NCI-H82 treated with DMSO at 0.1 percent for 48 hours (cell line): ENCODE data around the gene TTC34.

Experiments
- DNase-seq: peaks from one replicate; lab custom pipeline; 2025; ENCODE audit not compliant: unreplicated experiment; lab: John Stamatoyannopoulos, UW

Gene TTC34

DNA sequence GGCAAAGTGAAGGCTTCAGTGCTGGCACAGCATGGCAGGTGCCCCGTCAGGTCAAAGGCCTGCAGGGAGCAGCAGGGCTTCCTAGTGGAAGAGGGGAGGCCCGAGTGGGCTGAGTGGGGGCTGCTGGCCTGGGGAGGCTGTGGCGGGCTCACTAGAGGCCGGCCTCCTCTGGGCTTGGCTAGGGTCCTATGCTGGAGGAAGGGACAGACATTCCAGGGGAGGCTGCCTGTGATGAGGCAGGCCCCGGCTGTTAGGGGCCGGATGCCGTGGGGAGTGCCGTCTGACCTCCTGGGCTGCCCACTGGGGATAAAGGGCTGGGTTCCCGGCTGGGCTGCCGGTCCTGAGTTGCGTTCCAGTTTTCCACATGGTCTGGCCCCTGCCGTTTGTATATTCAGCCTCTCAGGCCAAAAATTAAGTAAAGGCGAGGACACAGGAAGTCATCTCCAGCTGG lies 193.8 kb downstream of the TTC34 start:
- no peak for DNase-seq

DNA sequence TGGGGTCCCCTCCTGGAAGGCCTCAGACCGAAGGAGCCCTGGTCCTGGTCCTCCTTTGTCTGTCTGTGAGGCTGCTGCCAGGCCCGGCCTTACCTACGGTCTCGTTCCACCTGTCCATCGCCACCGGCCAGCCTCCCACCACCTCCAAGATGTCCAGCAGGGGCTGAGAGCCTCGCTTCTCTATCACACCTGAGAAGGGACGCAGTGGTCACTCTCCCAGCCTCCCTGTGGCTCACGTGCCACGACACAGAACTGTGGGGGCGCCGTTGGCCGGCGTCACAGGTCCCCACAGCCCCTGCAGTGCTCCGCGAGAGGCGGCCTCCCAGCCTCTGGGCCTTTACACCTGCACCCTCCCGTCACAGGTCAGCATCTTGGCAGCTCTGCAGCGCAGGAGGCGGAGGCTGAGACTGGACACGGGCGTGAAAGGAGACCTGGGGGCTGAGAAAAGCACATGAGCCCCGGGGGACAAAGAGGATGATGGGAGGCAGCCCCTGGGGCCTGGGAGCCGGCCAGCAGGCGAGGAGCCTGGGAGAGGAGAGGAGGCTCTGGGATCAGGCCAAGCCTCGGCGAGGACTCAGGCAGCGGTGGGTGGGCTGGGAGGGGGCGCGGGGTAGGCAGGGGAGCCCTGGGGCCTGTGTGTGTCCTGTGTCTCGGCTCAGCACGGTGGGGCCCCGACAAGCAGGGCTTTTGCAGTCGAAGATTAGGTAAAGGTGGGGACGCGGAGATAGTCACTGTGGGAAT lies 194.4 kb downstream of the TTC34 start:
- DNase-seq: no peak

DNA sequence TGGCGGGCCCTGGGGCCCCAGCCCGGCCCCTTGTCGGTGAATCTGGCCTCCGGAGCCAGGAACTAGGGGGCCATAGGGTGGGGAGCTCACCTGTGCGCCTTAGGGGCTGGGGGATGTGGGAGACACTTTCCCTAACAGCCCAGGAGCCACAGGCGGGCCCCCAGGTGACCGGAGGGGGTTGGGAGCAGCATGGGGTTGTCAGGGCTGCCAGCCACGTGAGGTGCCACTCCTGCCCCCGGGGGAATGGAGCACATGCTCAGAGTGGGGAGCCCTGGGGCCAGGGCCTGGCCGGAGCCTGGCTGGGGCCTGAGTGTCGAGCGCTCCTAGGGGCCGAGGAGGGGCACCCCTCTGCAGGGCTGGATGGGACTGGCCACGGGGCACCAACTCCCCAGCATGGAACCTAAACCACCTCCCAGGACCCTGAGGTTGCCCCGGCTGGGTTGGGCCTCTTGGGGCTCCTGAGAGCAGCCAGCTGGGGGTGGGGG lies 195.1 kb downstream of the TTC34 start:
- DNase-seq: no peak

DNA sequence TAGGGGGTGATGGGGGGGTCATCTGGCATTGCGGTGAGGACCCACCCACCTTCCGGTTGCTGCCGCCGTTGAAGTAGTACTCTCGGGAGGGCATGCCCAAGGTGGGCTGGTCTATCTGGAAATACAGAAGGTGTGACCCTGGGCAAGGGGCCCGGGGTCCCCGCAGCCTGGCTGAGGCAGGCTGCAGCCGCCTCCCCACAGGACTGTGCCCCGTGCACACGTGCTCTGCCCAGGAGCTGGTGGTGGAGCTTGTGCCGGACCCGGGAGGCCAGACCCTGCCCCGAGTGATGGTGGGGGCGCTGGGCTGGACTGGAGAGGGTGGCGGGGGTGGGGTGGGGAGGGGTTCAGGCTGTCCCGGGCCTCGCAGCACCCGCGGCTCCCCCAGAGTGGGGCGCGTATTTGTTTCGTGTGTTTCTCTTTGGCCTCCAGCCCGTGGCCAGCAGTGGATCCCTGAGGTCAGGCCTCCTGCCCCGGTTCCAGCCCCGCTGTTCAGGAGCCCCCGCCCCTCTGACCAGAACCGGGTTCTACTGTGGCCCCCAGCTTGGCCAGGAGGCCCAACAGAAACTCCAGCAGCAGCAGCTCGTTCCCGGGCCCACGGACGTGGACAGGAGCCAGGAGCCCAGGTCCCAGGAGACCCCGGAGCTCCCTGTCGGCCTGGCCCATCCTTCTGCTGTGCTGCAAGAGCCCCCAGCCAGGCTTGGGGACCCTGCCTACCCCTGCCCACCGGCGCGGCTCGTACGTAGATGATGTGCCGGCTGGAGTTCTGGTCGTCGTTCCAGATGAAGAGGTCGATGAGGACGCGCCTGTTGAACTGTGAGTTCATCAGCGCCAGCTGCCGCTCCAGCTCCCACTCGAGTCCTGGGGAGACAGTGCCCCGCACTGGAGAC lies 195.7 kb downstream of the TTC34 start:
- DNase-seq: no peak

DNA sequence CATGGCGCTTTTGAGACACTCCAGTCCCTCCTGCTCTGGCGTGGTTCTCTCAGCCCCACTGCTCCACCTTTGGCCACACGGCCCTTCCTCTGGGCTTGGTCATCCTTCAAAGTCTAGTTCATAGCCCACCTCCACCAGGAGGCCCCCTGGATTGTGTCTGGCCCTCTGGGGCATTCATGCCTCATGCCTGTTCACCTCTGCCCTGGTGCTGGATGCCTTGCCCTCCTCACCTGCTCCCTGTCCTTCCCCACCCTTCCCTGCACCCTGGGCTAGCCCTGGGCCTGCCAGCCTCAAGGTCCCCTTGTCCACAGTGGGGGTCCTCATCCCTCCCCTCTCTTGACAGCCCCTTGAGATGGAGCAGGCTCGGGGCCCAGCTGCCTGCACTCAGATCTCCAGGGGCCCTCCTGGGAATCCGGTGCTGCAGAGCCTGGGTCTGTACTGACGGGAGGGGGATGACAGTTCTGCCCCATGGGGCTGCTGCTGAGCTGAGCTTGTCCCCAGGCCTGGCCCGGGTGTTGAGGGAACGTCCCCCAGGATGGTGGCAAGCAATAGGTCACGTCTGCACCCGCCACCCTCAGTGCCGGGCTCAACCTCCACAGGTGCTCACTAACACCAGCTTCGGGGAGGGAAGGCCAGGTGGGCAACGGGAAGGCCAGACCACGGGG lies 196.5 kb downstream of the TTC34 start:
- DNase-seq: no peak

DNA sequence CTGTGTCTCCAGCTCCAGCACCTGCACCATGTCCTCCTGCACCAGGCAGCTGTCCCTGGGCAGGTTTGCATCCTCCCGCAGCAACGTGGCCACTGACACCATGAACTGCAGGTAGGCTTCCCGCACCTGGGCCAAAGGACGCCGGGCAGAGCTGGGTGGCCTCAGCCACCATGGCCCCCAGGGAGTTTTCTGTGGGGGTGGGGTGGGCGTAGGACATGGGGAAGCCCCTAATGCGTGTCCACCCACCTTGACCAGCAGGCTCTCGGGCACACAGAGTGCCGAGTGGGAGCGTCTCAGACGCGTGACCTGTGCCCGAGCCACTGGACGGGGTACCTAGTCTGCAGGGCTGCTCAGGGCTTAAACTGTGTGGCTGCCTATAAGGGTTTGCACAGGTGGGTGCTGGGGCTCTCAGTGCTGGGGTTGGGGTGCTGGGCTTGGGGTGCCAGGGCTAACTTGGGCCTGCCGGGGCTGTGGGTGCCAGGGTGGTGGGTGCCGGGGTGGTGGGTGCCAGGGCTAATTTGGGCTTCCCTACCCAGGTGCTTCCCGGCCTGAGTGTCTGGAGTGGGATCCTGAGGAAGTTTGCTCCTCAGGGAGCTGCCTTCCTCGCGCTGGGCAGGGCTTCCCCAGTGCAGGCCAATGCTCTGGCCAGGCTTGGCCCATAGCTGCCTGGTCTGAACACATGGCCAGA lies 197.2 kb downstream of the TTC34 start:
- DNase-seq: no peak

DNA sequence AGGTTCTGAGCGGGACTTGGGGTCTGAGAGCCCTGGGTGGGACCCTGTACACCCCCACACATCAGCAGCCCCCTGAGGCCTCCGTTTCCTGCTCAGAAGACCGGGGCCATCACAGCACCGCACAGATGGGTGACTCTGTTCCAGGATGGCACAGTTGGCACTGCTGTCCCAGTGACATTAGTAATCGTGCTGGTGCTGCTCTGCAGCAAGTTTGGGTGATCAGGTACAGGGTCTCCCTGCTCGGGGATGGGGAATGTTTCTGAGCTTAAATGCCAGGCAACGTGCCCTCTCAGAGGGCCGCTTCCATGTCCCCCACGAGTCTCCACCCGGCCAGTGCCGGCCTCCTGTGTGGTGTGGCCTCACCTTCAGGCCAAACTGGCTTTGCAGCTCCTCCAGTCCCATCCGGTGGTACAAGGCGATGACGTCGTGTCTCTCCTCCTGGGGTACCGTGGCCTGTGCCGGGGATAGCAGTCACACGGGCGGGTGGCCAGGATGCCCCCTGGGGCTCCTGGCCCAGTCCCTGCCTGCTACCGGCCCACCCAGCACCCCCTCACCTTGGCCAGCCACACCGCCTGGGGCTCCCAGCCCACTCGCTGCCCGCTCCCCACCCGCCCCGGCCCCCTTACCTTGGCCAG lies 197.9 kb downstream of the TTC34 start:
- DNase-seq: no peak

DNA sequence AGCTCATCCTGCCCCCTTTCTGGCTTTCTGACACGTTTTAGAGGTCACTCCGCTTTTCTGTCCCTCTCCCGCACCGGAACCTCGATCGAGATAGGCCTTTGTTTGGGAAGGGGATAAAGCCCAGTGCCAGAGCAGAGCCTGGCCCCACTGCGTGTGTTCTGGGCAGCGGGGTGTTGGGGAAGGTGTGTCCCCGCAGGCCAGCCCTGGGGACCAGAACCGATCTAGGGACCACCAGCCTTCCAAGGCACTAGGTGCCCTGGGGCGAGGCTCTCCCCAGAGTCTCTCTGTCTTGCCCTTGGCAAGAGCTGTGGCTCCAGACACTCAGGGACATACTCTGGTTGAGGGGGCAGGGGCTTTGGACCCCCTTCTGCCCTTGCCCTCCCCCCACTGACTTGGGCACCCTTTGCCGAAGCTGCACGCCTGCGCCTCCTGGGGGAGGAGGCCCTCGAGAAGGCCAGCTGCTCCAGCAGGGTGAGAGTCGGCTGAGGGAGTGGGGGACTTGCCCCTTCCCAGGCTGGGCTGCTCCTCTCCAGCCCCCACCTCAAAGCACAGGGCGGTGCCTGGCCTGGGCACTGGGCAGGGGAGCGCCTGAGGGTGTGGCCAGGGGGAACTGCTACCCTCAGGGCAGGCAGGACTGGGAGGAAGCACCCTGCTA lies 198.5 kb downstream of the TTC34 start:
- DNase-seq: no peak

DNA sequence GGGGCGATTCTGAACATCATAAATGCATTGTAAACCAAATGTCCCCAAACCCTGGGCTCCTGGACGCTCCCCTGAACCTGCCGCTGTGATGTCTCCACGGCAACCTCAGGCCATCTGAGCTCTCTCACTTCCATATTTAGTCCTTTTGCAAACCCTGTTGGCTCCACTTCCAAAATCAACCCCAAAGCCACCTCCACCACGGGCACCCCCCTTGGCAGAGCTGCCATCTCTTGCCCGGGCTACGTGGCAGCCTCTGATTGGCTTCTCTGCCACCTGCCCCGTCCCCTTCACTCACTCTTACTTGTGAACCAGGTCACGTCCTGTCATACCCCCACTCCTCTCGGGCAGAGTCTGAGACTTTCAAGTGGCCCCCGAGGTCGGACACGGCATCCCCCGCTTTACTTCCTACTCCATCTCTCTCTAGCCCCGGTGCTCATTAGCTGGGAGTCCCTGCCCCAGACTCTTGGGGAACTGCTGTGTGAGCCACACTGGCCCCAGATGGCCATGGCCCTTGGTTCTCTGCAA lies 199.1 kb downstream of the TTC34 start:
- DNase-seq: no peak

DNA sequence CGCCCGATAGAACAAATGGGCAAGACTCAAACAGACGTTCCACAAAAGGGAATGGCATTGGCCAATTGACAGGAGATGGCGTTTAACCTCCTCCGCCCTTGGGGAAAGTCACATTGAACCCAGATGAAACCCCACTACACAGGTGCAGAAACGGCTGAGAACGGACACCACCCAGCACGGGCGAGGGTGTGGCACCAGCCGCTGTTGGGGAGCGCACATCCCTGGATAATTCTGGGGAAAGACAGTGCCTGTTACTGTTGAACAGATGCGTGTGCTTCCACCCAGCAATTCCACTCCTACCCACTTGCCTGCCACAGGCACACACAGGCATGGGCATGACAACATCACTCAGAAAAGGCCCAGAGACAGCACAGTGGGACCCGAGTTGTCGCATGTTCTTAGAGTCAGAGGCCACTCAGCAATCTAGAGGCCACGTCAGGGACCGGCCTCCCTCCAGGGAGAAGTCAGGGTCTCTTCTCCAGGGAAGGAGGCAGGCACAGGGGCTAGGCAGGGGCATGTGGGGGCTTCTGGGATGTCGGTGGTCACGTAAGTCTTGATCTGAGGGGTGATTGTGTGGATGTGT lies 199.7 kb downstream of the TTC34 start:
- DNase-seq: no peak

DNA sequence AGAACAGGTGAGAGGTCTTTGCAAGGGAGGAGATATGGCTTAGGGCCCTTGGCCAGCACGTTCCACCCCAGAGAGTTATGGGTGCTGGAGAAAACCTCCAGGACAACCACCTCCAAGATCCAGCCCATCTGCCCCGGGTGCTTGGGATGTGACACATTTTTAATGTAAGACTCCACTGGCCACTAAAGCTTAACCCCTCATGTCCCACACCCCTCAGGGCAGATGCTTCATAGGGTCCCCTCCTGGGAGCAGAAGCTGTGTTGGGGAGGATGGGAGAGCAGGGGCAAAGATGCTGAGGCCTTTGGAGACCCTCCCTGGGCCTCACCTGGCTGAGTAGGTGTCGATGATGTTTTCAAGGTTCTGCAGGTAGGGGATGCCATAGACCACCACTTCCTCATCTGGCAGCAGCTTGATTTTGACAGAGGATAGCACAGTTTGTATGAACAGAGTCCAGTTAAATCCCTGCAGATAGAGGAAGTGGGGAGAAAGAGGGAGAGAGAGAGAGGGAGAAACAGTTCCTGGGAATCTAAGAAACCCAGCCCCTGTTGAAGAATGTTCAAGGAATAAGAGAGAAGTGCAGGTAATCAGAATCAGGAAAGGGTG lies 203.1 kb downstream of the TTC34 start:
- DNase-seq: no peak

DNA sequence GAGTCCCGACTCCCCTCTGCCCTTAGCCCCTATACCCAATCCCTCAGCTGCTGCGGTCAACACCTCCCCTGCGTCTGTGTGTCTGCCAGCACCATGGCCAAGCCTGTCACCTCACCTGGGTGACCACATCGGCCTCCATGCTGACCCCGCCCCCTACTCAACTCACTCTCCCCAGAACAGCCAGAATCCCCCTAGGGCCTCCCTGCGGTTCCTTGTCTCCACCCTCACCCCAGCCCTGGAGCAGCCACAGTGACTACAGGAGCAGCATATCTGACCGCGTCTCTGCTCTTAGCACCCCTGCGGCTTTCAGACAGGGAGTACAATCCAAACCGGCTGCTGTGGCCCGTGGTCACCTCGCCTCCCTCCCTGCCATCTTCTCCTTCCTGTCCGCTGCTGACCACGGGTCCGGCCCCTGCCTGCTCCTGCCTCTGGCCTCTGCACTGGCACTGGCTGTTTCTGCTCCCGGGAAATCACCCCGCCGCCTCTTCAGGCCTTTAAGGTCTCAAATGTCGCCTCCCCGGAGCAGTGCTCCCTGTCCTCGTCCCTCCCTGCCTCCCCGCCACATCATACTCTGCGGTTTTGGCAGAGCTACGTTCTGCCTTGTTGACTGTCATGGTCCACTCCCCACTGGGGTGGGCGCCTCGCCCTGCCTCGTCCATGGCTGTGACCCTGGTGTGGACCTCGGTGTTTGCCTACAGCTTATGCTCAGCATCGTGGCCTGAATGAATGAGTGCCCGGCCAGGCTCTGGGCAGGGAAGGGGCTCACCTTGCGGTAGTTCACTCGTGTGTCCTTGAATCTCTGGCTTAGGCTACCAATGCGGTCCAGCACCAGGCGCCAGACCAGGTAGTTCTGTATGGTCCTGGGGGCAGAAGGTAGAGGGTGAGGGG lies 203.8 kb downstream of the TTC34 start:
- no peak for DNase-seq

DNA sequence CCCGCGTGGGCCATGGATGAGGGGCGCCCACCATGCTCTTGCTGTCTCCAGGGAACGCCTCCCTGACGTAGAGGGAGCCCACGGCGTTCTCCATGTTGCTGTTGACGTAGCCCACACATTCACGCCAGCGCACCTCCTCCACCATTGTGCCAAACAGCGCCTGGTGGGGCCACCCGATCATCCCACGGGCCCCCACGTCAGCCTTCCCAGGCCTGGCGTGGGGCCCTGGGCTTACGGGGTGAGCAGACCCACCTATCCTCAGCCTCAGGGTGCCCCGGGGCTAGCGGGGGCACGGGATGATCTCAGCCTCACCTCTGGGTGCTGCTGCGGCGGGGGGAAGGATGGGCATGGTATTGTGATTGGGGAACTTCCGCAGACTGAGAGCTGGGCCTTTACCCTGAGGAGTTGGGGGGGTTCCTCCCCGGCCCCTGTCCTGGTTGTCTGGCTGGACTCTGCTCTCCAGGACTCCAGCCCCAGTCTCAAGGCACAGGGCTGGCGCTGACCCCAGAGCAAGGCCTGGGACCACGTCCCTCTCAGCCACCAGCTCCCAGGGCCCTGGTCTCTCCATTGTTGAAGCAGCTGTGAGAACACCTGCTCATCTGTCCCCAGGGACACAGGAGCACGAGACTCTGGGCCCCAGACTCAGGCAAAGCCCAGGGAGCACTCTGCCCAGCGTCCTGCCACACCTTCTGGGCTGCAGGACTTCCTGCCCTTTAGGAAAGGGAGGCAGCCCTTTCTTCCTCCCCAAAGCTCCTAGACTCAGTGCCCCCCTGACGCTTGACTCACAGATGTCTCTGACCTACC lies 204.8 kb downstream of the TTC34 start:
- no peak for DNase-seq

DNA sequence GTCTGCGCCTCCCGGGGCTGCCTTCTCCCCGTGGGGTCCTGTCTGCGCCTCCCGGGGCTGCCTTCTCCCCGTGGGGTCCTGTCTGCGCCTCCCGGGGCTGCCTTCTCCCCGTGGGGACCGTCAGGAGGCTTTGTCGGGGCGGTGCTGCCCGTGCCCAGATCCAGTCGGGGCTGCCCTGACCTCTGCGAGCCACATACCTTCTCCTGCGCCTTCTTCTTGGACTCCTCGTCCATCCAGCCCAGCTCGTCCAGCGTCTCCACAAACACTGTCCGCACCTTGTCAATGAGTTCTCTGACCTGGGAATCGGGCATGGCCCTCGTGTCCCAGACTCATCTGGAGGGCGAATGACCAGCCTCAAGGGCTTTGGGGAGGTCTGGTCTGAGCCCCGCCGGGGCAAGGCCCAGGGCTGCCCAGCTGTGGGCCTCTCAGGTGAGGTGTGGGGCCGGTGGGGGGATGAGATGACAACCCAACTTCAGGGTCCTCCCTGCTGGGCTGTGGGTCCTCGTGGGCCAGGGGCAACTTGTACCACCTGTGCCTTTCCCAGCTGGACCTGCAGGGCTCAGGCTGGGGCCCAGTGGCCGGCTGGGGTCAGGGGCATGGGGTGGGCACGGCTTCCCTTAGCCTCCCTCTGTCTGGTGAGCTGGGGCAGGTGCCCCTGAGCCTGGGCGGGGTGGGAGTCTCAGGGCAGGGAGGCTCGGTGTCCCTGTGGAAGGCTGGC lies 205.5 kb downstream of the TTC34 start:
- DNase-seq: no peak

DNA sequence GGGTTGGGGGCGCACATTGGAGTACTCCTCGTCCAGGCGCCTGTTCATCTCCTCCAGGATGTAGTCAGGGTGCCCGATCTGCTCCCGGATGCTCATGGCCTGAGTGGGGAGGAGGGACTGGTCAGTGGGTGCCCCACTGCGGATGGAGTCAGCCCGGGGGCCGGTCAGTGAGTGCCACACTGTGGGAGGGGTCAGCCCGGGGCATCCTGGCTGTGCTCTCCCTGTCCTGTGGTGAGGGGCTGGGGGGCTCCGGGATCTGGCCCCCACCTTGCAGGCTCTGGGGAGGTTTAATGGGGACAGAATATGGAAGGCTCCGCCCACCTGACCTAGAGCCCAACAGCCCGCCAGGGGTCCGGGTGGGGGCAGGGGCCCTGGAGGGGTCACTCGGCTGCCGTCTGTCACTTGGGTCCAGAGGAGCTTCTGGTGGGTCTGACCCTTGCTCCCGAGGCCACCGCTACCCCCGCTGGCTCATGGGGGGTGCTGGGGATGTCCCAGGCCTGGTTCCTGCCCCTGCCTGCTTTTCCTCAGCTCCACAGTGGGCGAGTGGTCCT lies 206.2 kb downstream of the TTC34 start:
- no peak for DNase-seq

DNA sequence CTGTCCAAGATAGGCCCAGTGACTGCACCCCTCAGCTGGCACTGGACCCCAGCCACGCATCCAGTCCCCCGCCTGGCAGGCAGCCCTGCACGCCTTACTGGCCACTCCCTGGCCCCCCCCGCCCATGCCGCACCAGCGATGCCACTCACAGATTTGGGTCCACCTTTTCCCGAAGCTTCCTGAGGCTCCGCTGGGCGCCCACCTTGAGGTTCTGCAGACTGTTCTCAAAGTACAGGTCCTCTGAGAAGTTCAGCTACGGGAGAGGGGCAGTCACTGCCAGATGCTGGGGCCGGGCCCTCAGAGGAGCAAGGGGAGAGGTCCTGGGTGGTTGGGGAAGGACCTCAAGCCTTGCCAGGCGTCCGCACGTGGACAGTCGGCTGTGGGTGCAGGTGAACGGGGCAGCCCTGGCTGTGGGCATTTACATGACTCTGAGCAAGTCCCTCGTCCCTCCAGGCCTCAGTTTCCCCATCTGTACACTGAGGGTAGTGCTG lies 206.8 kb downstream of the TTC34 start:
- DNase-seq: no peak
